ENCODE data around the gene GRHL1. TPM values are rescaled to one million over a fixed set of nuclear protein-coding genes. Genes with fewer than 3 reads are reported as not detected.
A peak's percentile ranks its signal among the peaks of the same experiment; 100 is the strongest.

Gene GRHL1
- total RNA-seq, 1 experiment from 2014 or later: 2.5 TPM

GRCh38 chr2:9979977-9980376, 28.5 kb downstream of the GRHL1 start:
- no peaks in the 10 kb centered on the region; a peak in 2 of 7 replicates for H3K36me3 Mint-ChIP-seq (ENCODE audit: insufficient read depth in 1 of 3, low read depth in 3 of 3)
- H3K27ac Mint-ChIP-seq: peak overlapping the region in 1 of 3 experiments; percentile 74; a peak in 1 of 7 replicates
- H4K8ac ChIP-seq (replicated peaks; ENCODE audit: insufficient read length, low read depth, low read length): no peak overlapping the region

More at GRCh38 chr2:9979977-9980376, 28.5 kb downstream of the GRHL1 start:
- Histone ChIP-seq H2BK12ac (ENCODE audit: insufficient read length, low read depth, low read length) (no peak overlapping the region), H3K14ac (ENCODE audit: insufficient read depth, low read length) (no peak overlapping the region), H3K4me1 (ENCODE audit: insufficient read depth, low read length) (no peaks in the 10 kb centered on the region), H2BK15ac (ENCODE audit: low read depth, low read length) (no peak overlapping the region), H3K23ac (ENCODE audit: insufficient read length, low read depth, low read length) (no peak overlapping the region), H2BK20ac (ENCODE audit: low read depth, low read length, poor library complexity, severe bottlenecking) (no peak overlapping the region), H3K23me2 (ENCODE audit: insufficient read length, low read depth, low read length, poor library complexity, severe bottlenecking) (no peaks in the 10 kb centered on the region), H3K27me3 (ENCODE audit: insufficient read depth, low read length) (no peaks in the 10 kb centered on the region), H2BK120ac (ENCODE audit: low read depth, low read length, poor library complexity, severe bottlenecking) (no peak overlapping the region), H3K79me1 (ENCODE audit: insufficient read depth, low read depth, low read length, poor library complexity, severe bottlenecking) (no peaks in the 10 kb centered on the region), H2AFZ (ENCODE audit: low read length) (no peak overlapping the region), H3K9me3 (ENCODE audit: control insufficient read depth, low read depth, low read length) (no peaks in the 10 kb centered on the region), H3K79me2 (ENCODE audit: insufficient read depth, low read length) (no peaks in the 10 kb centered on the region), H3K56ac (ENCODE audit: insufficient read length, low read depth, low read length) (no peak overlapping the region), H3T11ph (ENCODE audit: low read length) (no peak overlapping the region), H3K4ac (ENCODE audit: low read depth, low read length) (no peak overlapping the region), H3K4me2 (ENCODE audit: insufficient read depth, insufficient read length, low read length) (no peak overlapping the region), H4K20me1 (ENCODE audit: control insufficient read depth, insufficient read depth, insufficient read length) (no peaks in the 10 kb centered on the region), H3K27ac (ENCODE audit: insufficient read length, low read depth, low read length) (no peak overlapping the region), H3K9ac (ENCODE audit: extremely low read depth, insufficient read length, low read length) (no peak overlapping the region), H3K18ac (ENCODE audit: insufficient read length, low read depth, low read length) (no peak overlapping the region), H4K91ac (ENCODE audit: insufficient read length, low read depth, low read length) (no peak overlapping the region), H2AK5ac (ENCODE audit: insufficient read length, low read length) (no peak overlapping the region), H2BK5ac (ENCODE audit: insufficient read length, low read length) (no peak overlapping the region), H4K5ac (ENCODE audit: insufficient read length, low read depth, low read length) (no peak overlapping the region)
- no CpG with 5 or more reads among the region's 6 CpGs for WGBS (ENCODE audit: extremely low coverage, insufficient read length, low lambda C conversion rate)
- no peaks in the 10 kb centered on the region for H3K9me3 Mint-ChIP-seq
- no peaks in the 10 kb centered on the region for H3K4me1 Mint-ChIP-seq
- no peak for DNase-seq
- H3K4me3 Mint-ChIP-seq: no peak overlapping the region
- H3K27me3 Mint-ChIP-seq (ENCODE audit: low read depth): no peaks in the 10 kb centered on the region; the same call in 1 of the 2 replicates
- TF ChIP-seq CTCF (conservative IDR thresholded peaks at IDR 0.05): no peak
